Uterus (tissue), 4 donors: ENCODE data around the gene RAB3IL1. TPM values are rescaled to one million over a fixed set of nuclear protein-coding genes. Genes with fewer than 3 reads are reported as not detected.

Experiments
- DNase-seq, 2 donors: peaks; one replicate each; pipeline ENCODE4 v3.0.0-alpha.2; 2019 to 2020
- H3K27ac ChIP-seq, 2 donors: fragments of 200-600 bp; sonication (generic); 1 replicate in 1 of 2; 2 replicates in 1 of 2; pipeline ENCODE4 v1.5.1; 2016 to 2018
- H3K27me3 ChIP-seq, 2 donors: fragments of 200-600 bp; sonication (generic); one replicate each; pipeline ENCODE4 v1.5.1; 2018 to 2019; ENCODE audit warnings: control low read depth in 1 of 2
- H3K36me3 ChIP-seq, 2 donors: fragments of 200-600 bp; sonication (generic); one replicate each; pipeline ENCODE4 v1.5.1; 2019; ENCODE audit warnings: control low read depth in 1 of 2
- H3K4me1 ChIP-seq, 2 donors: fragments of 200-600 bp; sonication (generic); one replicate each; pipeline ENCODE4 v1.5.1; 2018 to 2019; ENCODE audit warnings: control low read depth in 1 of 2
- H3K4me3 ChIP-seq, 2 donors: fragments of 200-600 bp; sonication (generic); 1 replicate in 1 of 2; 2 replicates in 1 of 2; pipeline ENCODE4 v1.5.1; 2018 to 2019; ENCODE audit warnings: mild to moderate bottlenecking in 1 of 2
- H3K9me3 ChIP-seq, 2 donors: fragments of 200-600 bp; sonication (generic); one replicate each; pipeline ENCODE4 v1.5.1; 2019; ENCODE audit warnings: control low read depth in 1 of 2
- CTCF ChIP-seq, 4 experiments: fragments of 200-600 bp in 2 of 4; fragments of 450-650 bp in 2 of 4; sonication (generic) in 2 of 4; IDR thresholded peaks; one replicate each; pipeline ENCODE4 v1.5.1; 2016 to 2019; ENCODE audit warnings: antibody characterized with exemption in 4 of 4, mild to moderate bottlenecking in 2 of 4, moderate library complexity in 1 of 4
- POLR2A ChIP-seq, 2 donors: fragments of 450-650 bp; IDR thresholded peaks; one replicate each; pipeline ENCODE4 v1.6.1; 2016; ENCODE audit warnings: antibody characterized with exemption in 2 of 2, mild to moderate bottlenecking in 1 of 2, moderate library complexity in 1 of 2
- intact Hi-C: fragments of 100-400 bp; cut with DNase I; formaldehyde crosslinking; loops from one replicate; pipeline ENCODE4 v1.15.1; 2023; ENCODE audit warnings: low total_unique reads
- total RNA-seq, 4 donors: library from RNA; depleted of rRNA in 3 of 4; stranded (reverse); fragments of >200 nt in 3 of 4; gene quantifications; one replicate each; pipeline versions ENCODE4 v1.1.0 to v1.2.4, GENCODE V29; 2014 to 2023
- donor health status: DM: yes; HTN: yes; CAD: no.

RAB3IL1 gene
- total RNA-seq, 4 donors from 2014 or later = 12.6 to 60.3 (median 26.8) TPM

- H3K27ac ChIP-seq = peak overlapping the region; percentile 65 to 80
- no peaks in the 10 kb centered on the region for H3K9me3 ChIP-seq
- DNase-seq = no peak
- TF ChIP-seq CTCF (IDR thresholded peaks at IDR 0.05) = no peak
- no peak for TF ChIP-seq POLR2A (IDR thresholded peaks at IDR 0.05)
- intact Hi-C loops = no loop called here
- no peaks in the 10 kb centered on the region for H3K36me3 ChIP-seq
- H3K4me3 ChIP-seq = no peak overlapping the region
- H3K27me3 ChIP-seq = no peaks in the 10 kb centered on the region
- H3K4me1 ChIP-seq = no peaks in the 10 kb centered on the region
Observed at GRCh38 chr11:61900251-61900650, 17.1 kb downstream of the RAB3IL1 start.

GRCh38 chr11:61899146-61899841, 18.1 kb downstream of the RAB3IL1 start:
- H3K36me3 ChIP-seq = no peaks in the 10 kb centered on the region
- intact Hi-C loops = loop anchor here (5.0 to 10.0 kb wide), 3 partner anchors 48 to 183 kb away; partner anchors contain the start of genes FEN1 and TMEM258
- H3K4me3 ChIP-seq = no peak overlapping the region
- no peaks in the 10 kb centered on the region for H3K27me3 ChIP-seq
- peak; percentile 84 to 86 for DNase-seq
- no peaks in the 10 kb centered on the region for H3K4me1 ChIP-seq
- no peaks in the 10 kb centered on the region for H3K9me3 ChIP-seq
- TF ChIP-seq CTCF (IDR thresholded peaks at IDR 0.05) = peak; percentile 99 to 100 (median 100)
- peak in 1 of 2 donors; percentile 33 for TF ChIP-seq POLR2A (IDR thresholded peaks at IDR 0.05)
- H3K27ac ChIP-seq = peak overlapping the region; percentile 65 to 80

GRCh38 chr11:61898247-61898582, 19.2 kb downstream of the RAB3IL1 start:
- Histone ChIP-seq H3K27me3 (no peaks in the 10 kb centered on the region), H3K4me3 (no peak overlapping the region), H3K36me3 (no peaks in the 10 kb centered on the region), H3K4me1 (no peaks in the 10 kb centered on the region), H3K9me3 (no peaks in the 10 kb centered on the region), H3K27ac (peak overlapping the region; percentile 59 to 80)
- intact Hi-C loops = loop anchor here (5.0 to 10.0 kb wide), 3 partner anchors 49 to 184 kb away; partner anchors contain the start of genes FEN1 and TMEM258
- TF ChIP-seq POLR2A (IDR thresholded peaks at IDR 0.05) (no peak), CTCF (IDR thresholded peaks at IDR 0.05) (no peak)
- peak in 1 of 2 donors; percentile 40 for DNase-seq

GRCh38 chr11:61897387-61898246, 19.7 kb downstream of the RAB3IL1 start:
- TF ChIP-seq POLR2A (IDR thresholded peaks at IDR 0.05) (peak in 1 of 2 donors; percentile 8), CTCF (IDR thresholded peaks at IDR 0.05) (peak; percentile 83 to 93 (median 92))
- peak overlapping the region; percentile 59 to 80 for H3K27ac ChIP-seq
- DNase-seq = peak; percentile 82 to 83
- no peaks in the 10 kb centered on the region for H3K27me3 ChIP-seq
- H3K9me3 ChIP-seq = no peaks in the 10 kb centered on the region
- no peaks in the 10 kb centered on the region for H3K36me3 ChIP-seq
- intact Hi-C loops = loop anchor here (5.0 to 10.0 kb wide), 3 partner anchors 50 to 185 kb away; partner anchors contain the start of genes FEN1 and TMEM258
- no peaks in the 10 kb centered on the region for H3K4me1 ChIP-seq
- no peak overlapping the region for H3K4me3 ChIP-seq
